ENCODE data around the gene CLDN19. TPM values are rescaled to one million over a fixed set of nuclear protein-coding genes. Genes with fewer than 3 reads are reported as not detected.

CLDN19 gene
- total and polyA plus RNA-seq, 9 of the 15 experiments (the other 6 are each of a cell fraction or from before 2014, with no cell fraction given): not detected

- TF ChIP-seq E2F1 (CRISPR knock-in tag; IDR thresholded peaks at IDR 0.05): no peak
- TF ChIP-seq NFE2 (IDR thresholded peaks at IDR 0.05; ENCODE audit: low read depth): no peak
- TF ChIP-seq SPI1 (IDR thresholded peaks at IDR 0.05; ENCODE audit: borderline replicate concordance, low read depth, low read length): no peak
- no peak for TF ChIP-seq ZBTB33 (CRISPR knock-in tag; IDR thresholded peaks at IDR 0.05)
- TF ChIP-seq ZNF586 (CRISPR knock-in tag; conservative IDR thresholded peaks at IDR 0.05): no peak
- no peak for TF ChIP-seq SRSF9 (IDR thresholded peaks at IDR 0.05; ENCODE audit: borderline replicate concordance, low read depth, low read length)
- no peak for TF ChIP-seq ETV5 (CRISPR knock-in tag; IDR thresholded peaks at IDR 0.05; ENCODE audit: low read depth)
- no peak for TF ChIP-seq RBM34 (IDR thresholded peaks at IDR 0.05; ENCODE audit: borderline replicate concordance, insufficient read depth, low read length)
- no peak for TF ChIP-seq CHD2 (IDR thresholded peaks at IDR 0.05; ENCODE audit: low read depth, low read length)
- TF ChIP-seq SOX6 (IDR thresholded peaks at IDR 0.05): no peak
- TF ChIP-seq ADNP (tag; IDR thresholded peaks at IDR 0.05): no peak
Measured at GRCh38 chr1:42692911-42693310, 47.1 kb downstream of the CLDN19 start (continued).
